Measurements from ENCODE around the gene RRP1.

The RRP1 gene

GRCh38 chr21:43825242-43825935 is 36.0 kb downstream of the RRP1 start:
- no peaks in the 10 kb centered on the region for H3K4me1 ChIP-seq (ENCODE audit: control insufficient read depth in 1 of 2, insufficient read depth in 2 of 2, low read length in 2 of 2)

DNA sequence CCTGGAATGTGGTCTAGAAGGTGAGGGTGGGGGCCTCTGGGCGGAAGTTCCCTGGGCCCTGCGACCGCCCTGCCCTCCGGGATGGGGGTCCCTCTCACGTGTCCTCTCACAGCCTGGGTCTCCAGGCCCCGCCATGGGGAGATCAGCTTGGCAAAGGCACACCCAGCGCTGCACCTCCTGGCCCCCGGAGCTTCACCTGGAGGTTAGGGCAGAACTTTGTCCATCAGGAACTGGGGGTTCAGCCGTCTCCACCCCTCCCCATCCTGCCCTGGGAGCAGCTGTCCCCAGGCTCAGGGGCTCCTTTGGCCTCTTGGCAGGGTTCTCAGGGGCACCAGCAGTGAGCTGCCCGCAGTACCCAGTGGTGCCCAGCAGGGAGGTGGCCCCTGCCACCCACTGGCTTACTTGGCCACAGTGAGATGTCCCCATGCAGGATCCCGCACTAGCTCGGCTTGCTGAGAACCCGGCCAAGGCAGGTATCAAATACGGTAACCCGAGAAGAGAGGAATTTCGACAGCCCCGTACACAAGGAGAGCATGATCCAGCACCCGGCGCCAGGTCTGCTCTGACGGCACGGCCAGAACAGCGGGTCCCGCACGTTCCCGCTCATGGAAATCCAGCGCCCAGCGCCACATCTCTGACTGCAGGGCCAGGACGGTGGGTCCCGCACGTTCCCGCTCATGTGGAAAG is 36.7 kb downstream of the RRP1 start:
- Histone ChIP-seq H3K4me3 (ENCODE audit: low read depth in 1 of 2, low read length in 2 of 2) (no peak overlapping the region), H3K36me3 (ENCODE audit: control insufficient read depth in 1 of 2, insufficient read depth in 2 of 2, low read length in 2 of 2) (no peaks in the 10 kb centered on the region), H3K27ac (ENCODE audit: low read length) (no peak overlapping the region), H3K27me3 (ENCODE audit: low read depth, low read length) (peaks cover 7% of the 10 kb centered on the region), H3K9me3 (ENCODE audit: control insufficient read depth in 1 of 2, low read length in 2 of 2) (no peaks in the 10 kb centered on the region), H3K4me1 (ENCODE audit: control insufficient read depth in 1 of 2, insufficient read depth in 2 of 2, low read length in 2 of 2) (no peaks in the 10 kb centered on the region)

More at GRCh38 chr21:43825242-43825935, 36.0 kb downstream of the RRP1 start:
- no peak overlapping the region for H3K27ac ChIP-seq (ENCODE audit: low read length)
- no peak overlapping the region for H3K4me3 ChIP-seq (ENCODE audit: low read depth in 1 of 2, low read length in 2 of 2)
- H3K36me3 ChIP-seq (ENCODE audit: control insufficient read depth in 1 of 2, insufficient read depth in 2 of 2, low read length in 2 of 2): no peaks in the 10 kb centered on the region
- H3K27me3 ChIP-seq (ENCODE audit: low read depth, low read length): peaks cover 7% of the 10 kb centered on the region
- no peaks in the 10 kb centered on the region for H3K9me3 ChIP-seq (ENCODE audit: control insufficient read depth in 1 of 2, low read length in 2 of 2)

GRCh38 chr21:43826623-43826974 is 37.2 kb downstream of the RRP1 start:
- Histone ChIP-seq H3K36me3 (ENCODE audit: control insufficient read depth in 1 of 2, insufficient read depth in 2 of 2, low read length in 2 of 2) (no peaks in the 10 kb centered on the region), H3K27ac (ENCODE audit: low read length) (no peak overlapping the region), H3K27me3 (ENCODE audit: low read depth, low read length) (peaks cover 7% of the 10 kb centered on the region), H3K9me3 (ENCODE audit: control insufficient read depth in 1 of 2, low read length in 2 of 2) (no peaks in the 10 kb centered on the region), H3K4me1 (ENCODE audit: control insufficient read depth in 1 of 2, insufficient read depth in 2 of 2, low read length in 2 of 2) (no peaks in the 10 kb centered on the region), H3K4me3 (ENCODE audit: low read depth in 1 of 2, low read length in 2 of 2) (no peak overlapping the region)

GRCh38 chr21:43827015-43827611 is 37.7 kb downstream of the RRP1 start:
- Histone ChIP-seq H3K36me3 (ENCODE audit: control insufficient read depth in 1 of 2, insufficient read depth in 2 of 2, low read length in 2 of 2) (no peaks in the 10 kb centered on the region), H3K27me3 (ENCODE audit: low read depth, low read length) (peaks cover 7% of the 10 kb centered on the region), H3K4me1 (ENCODE audit: control insufficient read depth in 1 of 2, insufficient read depth in 2 of 2, low read length in 2 of 2) (no peaks in the 10 kb centered on the region), H3K4me3 (ENCODE audit: low read depth in 1 of 2, low read length in 2 of 2) (no peak overlapping the region), H3K9me3 (ENCODE audit: control insufficient read depth in 1 of 2, low read length in 2 of 2) (no peaks in the 10 kb centered on the region), H3K27ac (ENCODE audit: low read length) (no peak overlapping the region)

DNA sequence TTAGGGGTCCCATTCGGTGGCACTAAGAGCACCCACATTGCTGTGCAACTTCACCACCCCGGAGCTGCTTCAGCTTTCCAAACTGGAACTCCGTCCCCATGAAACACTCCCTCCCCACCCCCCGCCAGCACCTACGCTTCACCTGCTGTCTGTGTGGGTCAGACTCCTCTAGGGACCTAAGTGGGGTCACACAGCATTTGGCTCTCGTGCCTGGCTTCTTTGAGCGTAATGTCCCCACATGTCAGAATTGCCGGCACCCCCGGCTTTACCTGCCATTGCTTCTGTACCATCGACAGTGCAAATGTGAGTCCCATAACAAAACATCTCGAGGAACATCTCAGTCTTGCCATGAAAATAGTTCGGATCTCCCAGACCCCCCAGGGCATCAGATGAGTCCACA is 39.8 kb downstream of the RRP1 start:
- no peaks in the 10 kb centered on the region for H3K9me3 ChIP-seq (ENCODE audit: control insufficient read depth in 1 of 2, low read length in 2 of 2)
- no peaks in the 10 kb centered on the region for H3K4me1 ChIP-seq (ENCODE audit: control insufficient read depth in 1 of 2, insufficient read depth in 2 of 2, low read length in 2 of 2)
- no peaks in the 10 kb centered on the region for H3K36me3 ChIP-seq (ENCODE audit: control insufficient read depth in 1 of 2, insufficient read depth in 2 of 2, low read length in 2 of 2)
- H3K27me3 ChIP-seq (ENCODE audit: low read depth, low read length): peaks cover 7% of the 10 kb centered on the region
- no peak overlapping the region for H3K27ac ChIP-seq (ENCODE audit: low read length)
- H3K4me3 ChIP-seq (ENCODE audit: low read depth in 1 of 2, low read length in 2 of 2): no peak overlapping the region

DNA sequence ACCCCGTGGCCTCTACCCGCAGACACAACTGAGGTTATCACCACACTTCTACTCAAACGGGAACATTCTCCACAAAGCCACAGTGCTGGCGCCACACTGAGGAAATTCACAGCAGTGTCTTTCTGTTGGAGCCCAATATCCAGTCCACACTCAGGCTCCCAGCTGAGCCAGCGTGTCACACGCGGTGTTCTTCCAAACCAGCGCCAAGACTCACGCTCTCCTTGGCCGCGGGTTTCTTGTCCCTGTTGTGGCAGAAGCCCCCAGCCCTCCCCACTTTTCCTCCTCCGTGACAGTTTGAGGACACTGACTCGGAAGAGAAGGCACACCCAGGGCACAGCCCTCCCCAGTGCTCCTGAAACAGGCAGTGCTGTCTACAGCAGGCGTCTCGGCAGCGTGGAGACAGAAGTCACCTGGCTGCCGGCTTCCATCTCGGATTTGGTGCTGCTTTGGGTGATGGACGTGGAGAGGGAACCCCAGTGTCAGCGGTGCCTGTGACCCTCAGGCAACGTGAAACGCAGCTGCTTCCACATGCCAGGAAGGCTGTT is 40.3 kb downstream of the RRP1 start:
- H3K4me3 ChIP-seq (ENCODE audit: low read depth in 1 of 2, low read length in 2 of 2): no peak overlapping the region
- H3K27ac ChIP-seq (ENCODE audit: low read length): no peak overlapping the region
- no peaks in the 10 kb centered on the region for H3K9me3 ChIP-seq (ENCODE audit: control insufficient read depth in 1 of 2, low read length in 2 of 2)
- H3K36me3 ChIP-seq (ENCODE audit: control insufficient read depth in 1 of 2, insufficient read depth in 2 of 2, low read length in 2 of 2): no peaks in the 10 kb centered on the region
- H3K4me1 ChIP-seq (ENCODE audit: control insufficient read depth in 1 of 2, insufficient read depth in 2 of 2, low read length in 2 of 2): no peaks in the 10 kb centered on the region
- peaks cover 7% of the 10 kb centered on the region for H3K27me3 ChIP-seq (ENCODE audit: low read depth, low read length)

- Histone ChIP-seq H3K4me3 (ENCODE audit: low read depth in 1 of 2, low read length in 2 of 2) (no peak overlapping the region), H3K4me1 (ENCODE audit: control insufficient read depth in 1 of 2, insufficient read depth in 2 of 2, low read length in 2 of 2) (no peaks in the 10 kb centered on the region), H3K9me3 (ENCODE audit: control insufficient read depth in 1 of 2, low read length in 2 of 2) (no peaks in the 10 kb centered on the region), H3K36me3 (ENCODE audit: control insufficient read depth in 1 of 2, insufficient read depth in 2 of 2, low read length in 2 of 2) (no peaks in the 10 kb centered on the region), H3K27me3 (ENCODE audit: low read depth, low read length) (no peaks in the 10 kb centered on the region), H3K27ac (ENCODE audit: low read length) (no peak overlapping the region)
These were observed 42.8 kb downstream of the RRP1 start for GRCh38 chr21:43832158-43832550.

DNA sequence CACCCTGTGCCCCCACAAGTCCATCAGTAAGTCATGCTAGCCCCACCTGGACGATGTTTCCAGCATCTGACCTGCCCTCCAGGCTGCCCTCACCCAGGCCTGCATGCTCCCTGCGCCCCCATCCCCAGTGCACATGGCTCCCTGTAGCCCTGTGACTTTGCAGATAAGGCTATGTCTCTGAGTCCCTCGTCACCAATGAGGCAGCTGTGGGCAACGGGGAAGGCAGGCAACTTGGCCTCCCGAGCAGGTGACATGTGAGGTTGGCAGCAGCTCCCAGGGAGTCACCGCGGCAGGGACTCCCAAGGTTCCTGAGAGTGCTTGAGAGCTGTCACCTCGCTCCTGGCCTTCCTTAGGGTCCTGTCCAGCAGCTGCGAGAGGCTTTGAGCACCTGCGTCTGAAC is 43.3 kb downstream of the RRP1 start:
- Histone ChIP-seq H3K9me3 (ENCODE audit: control insufficient read depth in 1 of 2, low read length in 2 of 2) (no peaks in the 10 kb centered on the region), H3K27me3 (ENCODE audit: low read depth, low read length) (no peaks in the 10 kb centered on the region), H3K36me3 (ENCODE audit: control insufficient read depth in 1 of 2, insufficient read depth in 2 of 2, low read length in 2 of 2) (no peaks in the 10 kb centered on the region), H3K27ac (ENCODE audit: low read length) (no peak overlapping the region), H3K4me3 (ENCODE audit: low read depth in 1 of 2, low read length in 2 of 2) (no peak overlapping the region), H3K4me1 (ENCODE audit: control insufficient read depth in 1 of 2, insufficient read depth in 2 of 2, low read length in 2 of 2) (no peaks in the 10 kb centered on the region)

- H3K27me3 ChIP-seq (ENCODE audit: low read depth, low read length): no peaks in the 10 kb centered on the region
- H3K4me1 ChIP-seq (ENCODE audit: control insufficient read depth in 1 of 2, insufficient read depth in 2 of 2, low read length in 2 of 2): no peaks in the 10 kb centered on the region
- H3K4me3 ChIP-seq (ENCODE audit: low read depth in 1 of 2, low read length in 2 of 2): no peak overlapping the region
- no peaks in the 10 kb centered on the region for H3K36me3 ChIP-seq (ENCODE audit: control insufficient read depth in 1 of 2, insufficient read depth in 2 of 2, low read length in 2 of 2)
- no peak overlapping the region for H3K27ac ChIP-seq (ENCODE audit: low read length)
- H3K9me3 ChIP-seq (ENCODE audit: control insufficient read depth in 1 of 2, low read length in 2 of 2): no peaks in the 10 kb centered on the region
These were observed 44.9 kb downstream of the RRP1 start for GRCh38 chr21:43834146-43834905.

- Histone ChIP-seq H3K4me3 (ENCODE audit: low read depth in 1 of 2, low read length in 2 of 2) (no peak overlapping the region), H3K9me3 (ENCODE audit: control insufficient read depth in 1 of 2, low read length in 2 of 2) (no peaks in the 10 kb centered on the region), H3K36me3 (ENCODE audit: control insufficient read depth in 1 of 2, insufficient read depth in 2 of 2, low read length in 2 of 2) (no peaks in the 10 kb centered on the region), H3K27ac (ENCODE audit: low read length) (no peak overlapping the region), H3K4me1 (ENCODE audit: control insufficient read depth in 1 of 2, insufficient read depth in 2 of 2, low read length in 2 of 2) (no peaks in the 10 kb centered on the region), H3K27me3 (ENCODE audit: low read depth, low read length) (no peaks in the 10 kb centered on the region)
These were observed 45.7 kb downstream of the RRP1 start for GRCh38 chr21:43835050-43835449.

DNA sequence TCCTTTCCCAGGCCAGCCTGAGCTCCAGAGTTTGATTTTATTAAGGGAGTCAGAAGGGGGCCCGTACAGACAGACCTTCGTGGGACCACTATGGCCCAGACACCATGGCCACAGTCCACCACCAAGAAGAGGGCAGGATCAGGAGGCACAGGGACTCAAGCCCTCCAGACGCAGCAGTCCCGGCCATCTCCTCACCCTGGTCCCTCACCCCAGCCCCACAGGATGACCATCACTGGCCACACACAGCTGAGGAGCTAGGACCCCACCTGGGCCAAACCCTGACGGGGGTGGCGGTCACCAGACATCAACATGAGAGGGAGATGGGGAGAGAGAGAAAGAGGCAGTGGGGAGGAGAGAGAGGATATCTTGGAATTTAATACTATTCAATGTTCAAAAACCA is 46.5 kb downstream of the RRP1 start:
- Histone ChIP-seq H3K9me3 (ENCODE audit: control insufficient read depth in 1 of 2, low read length in 2 of 2) (no peaks in the 10 kb centered on the region), H3K27ac (ENCODE audit: low read length) (no peak overlapping the region), H3K4me1 (ENCODE audit: control insufficient read depth in 1 of 2, insufficient read depth in 2 of 2, low read length in 2 of 2) (no peaks in the 10 kb centered on the region), H3K36me3 (ENCODE audit: control insufficient read depth in 1 of 2, insufficient read depth in 2 of 2, low read length in 2 of 2) (no peaks in the 10 kb centered on the region), H3K27me3 (ENCODE audit: low read depth, low read length) (no peaks in the 10 kb centered on the region), H3K4me3 (ENCODE audit: low read depth in 1 of 2, low read length in 2 of 2) (no peak overlapping the region)

Measured in muscle layer of duodenum (tissue), 2 donors.